NAMALWA (cell line): Measurements from ENCODE around the gene KLHL17.
"Not testable (repeated sequence)": the region's sequence is repeated elsewhere in the genome, so short reads cannot be mapped to it uniquely, and the experiment has no call there.

Experiments used
- DNase-seq: peaks from one replicate; pipeline ENCODE4 v3.0.0-alpha.2; 2015; ENCODE audit warnings: low spot score

KLHL17 gene

GRCh38 chr1:970242-970972 lies 10.0 kb downstream of the KLHL17 start:
- DNase-seq: no peak

GRCh38 chr1:970973-971730 lies 10.8 kb downstream of the KLHL17 start:
- no peak for DNase-seq

DNA sequence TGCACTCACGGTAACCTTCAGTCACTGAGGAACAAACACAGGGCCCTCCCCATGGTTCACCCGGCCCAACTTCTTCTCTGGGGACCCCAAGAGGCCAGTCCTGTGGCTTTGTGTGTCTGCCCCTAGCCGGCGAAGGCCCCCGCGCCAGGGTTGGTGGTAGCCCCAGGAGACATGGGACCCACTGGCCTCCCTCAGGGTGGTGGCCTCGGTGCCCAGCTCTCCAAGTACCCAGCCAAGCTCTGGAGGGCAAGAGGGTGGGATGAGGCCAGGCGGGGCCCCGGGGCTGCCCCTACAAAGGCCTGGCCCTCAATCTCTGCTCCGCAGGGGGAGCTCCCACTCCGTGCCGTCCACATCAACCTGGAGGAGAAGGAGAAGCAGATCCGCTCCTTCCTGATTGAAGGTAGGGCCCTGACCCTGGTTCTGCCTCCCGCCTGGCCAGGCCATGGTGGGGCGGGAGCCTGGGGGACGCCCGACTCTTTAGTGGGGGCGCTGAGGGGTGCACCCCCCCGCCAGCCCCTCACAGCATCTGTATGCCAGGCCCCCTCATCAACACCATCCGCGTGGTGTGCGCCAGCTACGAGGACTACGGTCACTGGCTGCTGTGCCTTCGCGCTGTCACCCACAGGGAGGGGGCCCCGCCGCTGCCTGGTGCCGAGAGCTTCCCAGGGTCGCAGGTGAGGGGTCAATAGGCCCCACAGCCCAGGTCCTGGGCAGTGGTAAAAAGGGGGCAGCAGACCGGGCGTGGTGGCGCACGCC lies 11.5 kb downstream of the KLHL17 start:
- no peak for DNase-seq

DNA sequence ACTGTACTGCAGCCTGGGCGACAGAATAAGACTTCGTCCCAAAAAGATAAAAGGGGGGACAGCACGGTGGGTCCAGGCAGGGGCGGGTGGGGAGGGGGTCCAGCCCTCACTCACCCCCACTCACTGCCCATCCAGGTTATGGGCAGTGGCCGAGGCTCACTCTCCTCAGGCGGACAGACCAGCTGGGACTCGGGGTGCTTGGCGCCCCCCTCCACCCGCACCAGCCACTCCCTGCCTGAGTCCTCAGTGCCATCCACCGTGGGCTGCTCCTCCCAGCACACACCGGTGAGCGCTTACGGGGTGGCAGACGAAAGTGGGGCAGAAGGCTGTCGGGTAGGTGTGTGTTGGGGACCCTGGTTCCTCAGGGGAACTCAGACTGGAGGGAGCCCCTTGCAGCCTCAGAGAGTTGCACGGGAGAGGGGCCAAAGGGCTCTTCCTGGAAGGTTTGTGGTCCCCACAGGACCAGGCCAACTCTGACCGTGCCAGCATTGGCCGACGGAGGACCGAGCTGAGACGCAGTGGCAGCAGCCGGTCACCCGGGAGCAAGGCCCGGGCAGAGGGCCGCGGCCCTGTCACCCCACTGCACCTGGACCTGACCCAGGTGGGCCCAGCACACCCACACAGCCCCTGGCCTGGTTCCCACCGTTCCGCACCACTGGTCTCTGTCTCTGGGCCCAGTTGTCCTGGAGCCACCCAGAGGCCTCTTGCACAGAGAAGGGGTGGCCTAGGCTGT lies 12.5 kb downstream of the KLHL17 start:
- no peak for DNase-seq

DNA sequence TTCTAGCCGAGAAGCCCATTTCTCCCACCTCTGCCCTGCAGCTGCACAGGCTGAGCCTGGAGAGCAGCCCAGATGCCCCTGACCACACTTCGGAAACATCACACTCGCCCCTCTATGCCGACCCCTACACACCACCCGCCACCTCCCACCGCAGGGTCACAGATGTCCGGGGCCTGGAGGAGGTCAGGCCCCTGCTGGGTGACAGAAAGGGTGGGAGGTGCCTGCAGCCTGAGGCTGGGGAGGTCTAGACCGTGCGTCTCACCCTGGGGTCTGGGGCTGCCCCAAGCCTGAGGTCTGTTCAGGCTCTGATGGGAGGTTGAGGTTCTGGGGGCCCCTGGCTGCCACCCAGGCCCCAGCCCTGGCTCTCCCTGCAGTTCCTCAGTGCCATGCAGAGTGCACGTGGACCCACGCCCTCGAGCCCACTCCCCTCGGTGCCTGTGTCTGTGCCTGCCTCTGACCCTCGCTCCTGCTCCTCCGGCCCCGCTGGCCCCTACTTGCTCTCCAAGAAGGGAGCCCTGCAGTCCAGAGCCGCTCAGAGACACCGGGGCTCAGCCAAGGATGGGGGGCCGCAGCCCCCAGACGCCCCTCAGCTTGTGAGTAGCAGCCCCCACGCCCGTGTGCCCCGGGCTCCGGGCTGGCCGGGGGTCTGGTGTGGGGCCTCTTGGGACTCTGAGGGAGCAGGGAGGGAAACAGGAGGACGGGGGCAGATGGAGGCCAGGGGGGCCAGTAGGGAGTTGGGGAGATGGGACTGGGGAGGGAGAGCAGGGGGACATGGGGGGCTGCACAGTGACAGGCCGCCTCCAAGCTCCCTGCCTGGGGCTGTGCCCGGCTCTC lies 13.3 kb downstream of the KLHL17 start:
- no peak for DNase-seq

GRCh38 chr1:974293-974640 lies 13.9 kb downstream of the KLHL17 start:
- no peak for DNase-seq

DNA sequence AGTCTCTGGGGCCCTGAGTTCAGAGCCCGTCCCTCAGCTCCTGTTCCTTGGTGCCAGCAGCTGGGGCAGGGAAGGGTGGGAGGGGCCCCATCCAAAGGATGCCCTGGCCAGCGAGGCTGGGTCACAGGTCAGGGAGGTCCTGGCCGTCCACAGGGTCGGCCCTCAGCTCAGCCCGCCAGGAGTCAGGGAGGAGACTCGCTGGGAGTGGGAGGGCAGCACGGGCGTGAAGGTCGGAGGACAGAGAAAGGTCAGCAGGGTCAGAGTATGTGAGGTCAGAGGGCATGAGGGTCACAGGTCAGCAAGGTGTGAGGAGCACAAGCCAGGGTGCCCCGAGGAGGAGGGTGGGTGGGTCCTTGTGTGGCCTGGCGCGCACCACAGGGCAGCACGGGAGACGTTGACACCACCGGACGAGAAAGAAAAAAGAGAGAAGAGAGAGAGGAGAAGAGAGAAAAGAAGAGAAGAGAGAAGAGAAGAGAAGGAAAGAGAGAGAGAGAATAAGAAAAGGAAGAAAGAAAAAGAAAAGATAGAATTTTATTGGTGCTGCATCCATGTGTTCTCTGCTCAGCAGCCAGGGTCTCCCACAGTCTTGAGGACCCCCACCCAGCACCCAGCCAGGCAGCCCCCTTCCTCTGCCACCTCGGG lies 14.4 kb downstream of the KLHL17 start:
- DNase-seq: no peak

- no peak for DNase-seq
These were observed 15.0 kb downstream of the KLHL17 start for GRCh38 chr1:975365-975764.

DNA sequence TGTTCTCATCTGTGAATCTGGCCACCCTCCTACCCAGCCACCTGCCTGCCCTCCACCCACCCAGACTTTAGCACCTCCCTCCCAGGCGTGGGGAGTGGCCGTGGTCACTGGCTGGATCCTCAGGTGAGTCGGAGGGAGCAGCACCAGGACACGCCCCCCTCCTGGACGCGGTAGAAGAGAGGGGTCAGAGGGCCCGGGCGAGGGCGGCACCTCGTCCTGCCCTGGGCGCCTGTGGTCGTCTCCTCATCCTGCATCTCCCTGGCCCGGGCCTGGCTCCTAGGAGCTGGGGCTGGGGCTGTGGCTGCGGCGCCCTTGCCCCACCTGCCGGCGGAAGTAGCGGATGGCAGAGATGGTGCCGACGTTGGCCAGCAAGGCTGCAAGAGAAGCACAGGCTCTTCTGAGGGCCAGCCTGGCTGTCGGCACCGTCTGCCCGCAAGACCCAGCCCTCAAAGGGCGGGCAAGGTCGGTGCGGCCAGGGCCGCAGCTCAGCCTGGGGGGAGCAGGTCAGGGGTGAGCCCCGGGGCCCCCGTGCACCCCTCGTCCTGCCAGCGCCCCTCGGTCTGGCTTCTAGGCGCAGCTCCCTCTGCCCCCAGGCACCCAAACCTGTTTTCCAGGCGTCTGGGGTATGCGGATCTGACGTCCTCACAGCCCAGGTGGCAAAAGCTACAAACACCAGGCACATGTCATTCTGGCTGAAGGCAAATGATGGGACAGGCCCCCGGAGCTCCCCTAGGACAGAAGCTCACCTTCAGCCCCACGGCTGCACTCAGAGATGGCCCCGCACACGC lies 15.7 kb downstream of the KLHL17 start:
- DNase-seq: peak; percentile 87

- not testable (repeated sequence) for DNase-seq
These were observed 16.4 kb downstream of the KLHL17 start for GRCh38 chr1:976791-977190.

- no peak for DNase-seq
These were observed 17.9 kb downstream of the KLHL17 start for GRCh38 chr1:978069-978834.

- DNase-seq: no peak
These were observed 18.7 kb downstream of the KLHL17 start for GRCh38 chr1:978835-979743.

GRCh38 chr1:979744-980072 lies 19.3 kb downstream of the KLHL17 start:
- no peak for DNase-seq

GRCh38 chr1:980137-980571 lies 19.8 kb downstream of the KLHL17 start:
- no peak for DNase-seq

DNA sequence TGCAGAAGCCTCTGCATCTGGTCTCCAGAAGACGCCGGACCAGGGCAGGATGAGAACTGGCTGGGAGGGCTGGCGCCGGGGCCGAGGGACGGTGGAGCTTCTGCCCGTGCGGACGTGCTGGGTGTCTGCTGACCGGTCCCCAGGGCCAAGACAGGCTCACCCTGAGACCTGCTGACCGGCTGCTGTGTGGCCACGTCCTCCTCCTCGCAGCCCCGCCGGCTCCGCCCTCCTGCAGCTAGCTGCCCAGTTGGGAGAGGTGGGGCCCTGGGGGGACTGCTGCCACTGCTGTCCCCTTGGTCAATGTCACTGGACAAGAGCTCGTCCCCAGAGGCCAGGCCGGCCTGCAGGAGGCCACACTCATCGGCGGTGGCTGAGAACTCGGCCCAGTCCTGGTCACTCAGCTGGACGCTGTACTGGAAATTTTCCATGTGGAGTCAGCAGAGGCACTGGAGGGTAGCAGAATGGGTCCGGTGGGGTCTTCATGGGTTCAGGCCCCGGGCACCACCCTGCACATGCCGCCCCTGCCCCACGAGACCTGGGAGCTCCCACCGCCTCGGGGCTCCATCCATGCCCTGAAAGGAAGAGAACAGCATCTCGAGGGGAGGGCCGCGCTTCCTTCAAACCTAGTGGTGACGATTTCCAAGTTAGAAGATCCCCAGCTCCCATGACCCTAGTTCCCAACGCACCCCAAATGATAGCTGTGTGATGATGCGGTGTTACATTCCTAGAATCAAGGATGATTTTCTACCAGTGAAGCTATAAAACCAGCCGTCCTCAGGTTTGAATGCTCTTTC lies 20.4 kb downstream of the KLHL17 start:
- no peak for DNase-seq

- no peak for DNase-seq
These were observed 21.1 kb downstream of the KLHL17 start for GRCh38 chr1:981491-981954.

- DNase-seq: no peak
These were observed 21.7 kb downstream of the KLHL17 start, which contains the start of gene PERM1 for GRCh38 chr1:981955-982558. TSS of gene PERM1 (minus strand) at chr1:982093. CDS start at chr1:981029, 1,064 bp downstream.
